Testis (tissue), 2 donors: ENCODE results near the gene ARHGAP26.

Experiments used
- CTCF ChIP-seq, 3 experiments: fragments of 450-650 bp in 2 of 3; fragments of 200-600 bp in 1 of 3; sonication (generic) in 1 of 3; IDR thresholded peaks; one replicate each; pipeline ENCODE4 v1.5.1; 2016 to 2019; ENCODE audit warnings: antibody characterized with exemption in 3 of 3, mild to moderate bottlenecking in 2 of 3, moderate library complexity in 1 of 3
- POLR2A ChIP-seq: fragments of 450-650 bp; IDR thresholded peaks from one replicate; pipeline ENCODE4 v1.6.1; 2017; ENCODE audit warnings: antibody characterized with exemption, mild to moderate bottlenecking, moderate library complexity

DNA sequence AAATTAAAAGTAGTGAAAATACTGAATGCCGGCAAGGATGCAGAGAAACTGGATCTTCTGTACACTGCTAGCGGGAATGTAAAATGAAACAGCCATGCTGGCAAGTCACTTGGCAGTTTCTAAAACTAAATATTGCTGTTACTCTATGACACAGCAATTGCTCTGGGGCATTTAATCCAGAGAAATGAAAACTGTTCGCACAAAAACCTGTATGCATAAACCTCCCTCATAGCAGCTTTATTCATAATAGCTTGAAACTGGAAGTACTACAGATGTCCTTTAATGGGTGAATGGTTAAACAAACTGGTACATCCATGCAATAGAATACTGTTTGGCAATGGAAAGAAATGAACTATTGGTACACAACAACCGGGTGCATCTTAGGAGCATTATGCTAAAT, 167.2 kb downstream of the ARHGAP26 start:
- TF ChIP-seq CTCF (IDR thresholded peaks at IDR 0.05) (no peak), POLR2A (no peak)
